PC-9 (cell line): ENCODE data around the gene EIF4A3. TPM values are rescaled to one million over a fixed set of nuclear protein-coding genes. Genes with fewer than 3 reads are reported as not detected.

Experiments
- BruUV-seq: library from RNA; stranded (reverse); fragments of 400-500 nt; replicated peaks from 2 replicates; lab custom pipeline; 2021; lab: Mats Ljungman, UMichigan
- CTCF ChIA-PET: fragments of 300-600 bp; sonication (Branson Sonifier 250); formaldehyde crosslinking; loops from one replicate; lab custom pipeline; 2022; ENCODE audit warnings: antibody characterized with exemption; lab: Charles Lee
- POLR2A ChIA-PET: fragments of 300-600 bp; sonication (Branson Sonifier 250); formaldehyde crosslinking; loops from one replicate; lab custom pipeline; 2022; ENCODE audit warnings: antibody characterized with exemption; ENCODE audit not compliant: unreplicated experiment; lab: Charles Lee
- DNase-seq, 2 experiments: peaks; one replicate each; pipeline versions ENCODE4 v3.0.0 to v3.0.0-alpha.2; 2015 to 2022; ENCODE audit warnings: mixed read lengths in 1 of 2
- H2AFZ ChIP-seq: fragments of 200-600 bp; sonication (generic); 2 replicates; pipeline ENCODE4 v1.8.1; 2017; ENCODE audit warnings: antibody characterized with exemption
- H3F3A ChIP-seq: fragments of 200-600 bp; sonication (generic); 2 replicates; pipeline ENCODE4 v1.8.1; 2017; ENCODE audit warnings: antibody characterized with exemption, mild to moderate bottlenecking, low read depth; ENCODE audit not compliant: insufficient read depth
- H3K27ac ChIP-seq: fragments of 200-600 bp; sonication (generic); 2 replicates; pipeline ENCODE4 v1.6.1; 2016; ENCODE audit warnings: mixed run types
- H3K27me3 ChIP-seq: fragments of 200-600 bp; sonication (generic); 2 replicates; pipeline ENCODE4 v1.6.1; 2016; ENCODE audit warnings: low read depth, mixed run types; ENCODE audit not compliant: insufficient read depth
- H3K36me3 ChIP-seq: fragments of 200-600 bp; sonication (generic); 2 replicates; pipeline ENCODE4 v1.6.1; 2016; ENCODE audit warnings: low read depth, mixed run types
- H3K4me1 ChIP-seq: fragments of 200-600 bp; sonication (generic); replicated peaks from 2 replicates; pipeline ENCODE4 v1.6.1; 2016; ENCODE audit warnings: mixed run types; ENCODE audit not compliant: insufficient read depth
- H3K4me2 ChIP-seq: fragments of 200-600 bp; sonication (generic); 2 replicates; pipeline ENCODE4 v1.6.1; 2017; ENCODE audit warnings: mixed run types
- H3K4me3 ChIP-seq: fragments of 200-600 bp; sonication (generic); 2 replicates; pipeline ENCODE4 v1.6.1; 2016; ENCODE audit warnings: mixed run types
- H3K79me2 ChIP-seq: fragments of 200-600 bp; sonication (generic); 2 replicates; pipeline ENCODE4 v1.6.1; 2017; ENCODE audit warnings: low read depth, mixed run types
- H3K9me2 ChIP-seq: fragments of 200-600 bp; sonication (generic); 2 replicates; pipeline ENCODE4 v1.8.1; 2017; ENCODE audit warnings: mild to moderate bottlenecking; ENCODE audit not compliant: insufficient read depth
- H3K9me3 ChIP-seq: fragments of 200-600 bp; sonication (generic); 2 replicates; pipeline ENCODE4 v1.8.1; 2016; ENCODE audit warnings: low read depth; ENCODE audit not compliant: insufficient read depth
- H4K20me1 ChIP-seq: fragments of 200-600 bp; sonication (generic); 2 replicates; pipeline ENCODE4 v1.8.1; 2017; ENCODE audit not compliant: insufficient read depth
- CTCF ChIP-seq: fragments of 200-600 bp; sonication (generic); conservative IDR thresholded peaks from 2 replicates; pipeline ENCODE4 v1.6.1; 2017; ENCODE audit warnings: mixed run types, antibody characterized with exemption, mild to moderate bottlenecking, moderate library complexity
- EZH2 ChIP-seq: fragments of 200-600 bp; sonication (generic); IDR thresholded peaks from 2 replicates; pipeline ENCODE4 v1.8.0; 2017; ENCODE audit warnings: antibody characterized with exemption, low read depth
- intact Hi-C: fragments of 100-400 bp; cut with micrococcal nuclease; formaldehyde crosslinking; loops from one replicate; pipeline ENCODE4 v1.10.0; 2022; ENCODE audit not compliant: unreplicated experiment
- total RNA-seq: library from RNA; stranded (reverse); gene quantifications from 2 replicates; pipeline ENCODE4 v1.2.3, GENCODE V29; 2021

The EIF4A3 gene
- total RNA-seq, 1 experiment from 2014 or later: 114 TPM

DNA sequence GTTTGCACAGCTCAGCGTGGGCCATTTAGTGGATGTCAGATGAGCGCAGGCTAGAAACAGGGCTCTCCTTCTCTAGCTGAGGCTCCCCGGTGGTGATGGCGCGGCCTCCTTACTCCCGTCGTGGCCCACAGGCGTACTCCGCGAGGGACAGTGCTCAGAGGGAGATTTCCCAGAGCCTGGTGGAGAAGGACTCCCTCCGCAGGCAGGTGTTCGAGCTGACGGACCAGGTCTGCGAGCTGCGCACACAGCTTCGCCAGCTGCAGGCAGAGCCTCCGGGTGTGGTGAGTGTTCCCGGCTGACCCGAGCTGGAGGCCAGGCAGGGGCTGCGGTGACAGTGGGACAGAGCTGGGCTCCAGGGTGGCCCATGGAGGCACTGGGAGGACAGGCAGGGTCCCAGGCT lies 44.3 kb upstream of the EIF4A3 start:
- H3K36me3 ChIP-seq: no peaks in the 10 kb centered on the region
- no peaks in the 10 kb centered on the region for H3K4me1 ChIP-seq
- TF ChIP-seq EZH2 (no peak), CTCF (no peak)
- POLR2A ChIA-PET: no interaction called here
- no peak overlapping the region for H3K4me3 ChIP-seq
- H3K4me2 ChIP-seq: no peak overlapping the region
- H3K79me2 ChIP-seq: no peaks in the 10 kb centered on the region
- DNase-seq: no peak
- intact Hi-C loops: no loop called here
- no peak overlapping the region for H2AFZ ChIP-seq
- no peaks in the 10 kb centered on the region for H3F3A ChIP-seq
- CTCF ChIA-PET: no interaction called here
- no peak overlapping the region for H3K27ac ChIP-seq
- H3K27me3 ChIP-seq: no peaks in the 10 kb centered on the region
- no peaks in the 10 kb centered on the region for H3K9me2 ChIP-seq
- H3K9me3 ChIP-seq: no peaks in the 10 kb centered on the region
- H4K20me1 ChIP-seq: no peaks in the 10 kb centered on the region
- BruUV-seq: no TSS peak

DNA sequence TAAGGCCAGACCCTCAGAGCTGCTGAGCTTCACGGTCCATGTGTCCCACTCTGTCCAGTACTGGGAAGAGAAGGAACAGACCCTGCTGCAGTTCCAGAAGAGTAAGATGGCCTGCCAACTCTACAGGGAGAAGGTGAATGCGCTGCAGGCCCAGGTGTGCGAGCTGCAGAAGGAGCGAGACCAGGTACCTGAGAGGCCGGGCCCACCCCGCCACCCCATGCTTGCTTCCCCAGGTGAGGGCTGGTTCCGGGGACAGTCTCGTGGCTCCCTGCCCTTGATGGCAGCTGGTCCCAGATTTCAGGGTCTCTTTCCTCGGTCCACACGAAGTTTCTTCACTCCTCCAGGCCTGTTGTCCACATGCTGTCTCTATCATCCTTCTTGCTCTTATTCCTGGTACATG lies 43.8 kb upstream of the EIF4A3 start:
- Histone ChIP-seq H2AFZ (no peak overlapping the region), H3K9me2 (no peaks in the 10 kb centered on the region), H3K4me3 (no peak overlapping the region), H3K27ac (no peak overlapping the region), H3K27me3 (no peaks in the 10 kb centered on the region), H3K36me3 (no peaks in the 10 kb centered on the region), H3K79me2 (no peaks in the 10 kb centered on the region), H3K4me1 (no peaks in the 10 kb centered on the region), H3K4me2 (no peak overlapping the region), H3K9me3 (no peaks in the 10 kb centered on the region), H3F3A (no peaks in the 10 kb centered on the region), H4K20me1 (no peaks in the 10 kb centered on the region)
- BruUV-seq: no TSS peak
- ChIA-PET CTCF (no interaction called here), POLR2A (no interaction called here)
- no peak for TF ChIP-seq EZH2
- no peak for TF ChIP-seq CTCF
- intact Hi-C loops: no loop called here
- DNase-seq: no peak

DNA sequence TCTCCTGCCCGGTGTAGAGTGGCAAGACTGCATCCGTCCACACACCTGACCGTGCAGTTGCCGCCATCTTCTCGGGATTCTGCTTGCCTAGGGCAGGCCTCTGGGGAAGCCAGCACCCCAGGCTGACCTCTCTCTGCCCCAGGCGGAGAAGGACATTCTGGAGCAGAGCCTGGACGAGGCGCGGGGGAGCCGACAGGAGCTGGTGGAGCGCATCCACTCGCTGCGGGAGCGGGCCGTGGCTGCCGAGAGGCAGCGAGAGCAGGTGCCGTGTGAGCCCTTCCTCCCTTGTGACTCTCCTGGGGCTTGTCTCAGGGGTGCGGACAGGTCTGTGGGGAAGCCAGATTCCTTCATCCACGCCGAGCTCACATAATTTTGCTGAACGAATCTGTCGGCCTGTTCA lies 42.7 kb upstream of the EIF4A3 start:
- CTCF ChIA-PET: no interaction called here
- no peak for DNase-seq
- H2AFZ ChIP-seq: no peak overlapping the region

More for the DNA sequence above, 42.7 kb upstream of the EIF4A3 start:
- H3K4me2 ChIP-seq: no peak overlapping the region
- H3K79me2 ChIP-seq: no peaks in the 10 kb centered on the region
- TF ChIP-seq EZH2 (no peak), CTCF (no peak)
- H3K27me3 ChIP-seq: no peaks in the 10 kb centered on the region
- no TSS peak for BruUV-seq
- no peak overlapping the region for H3K27ac ChIP-seq
- POLR2A ChIA-PET: no interaction called here
- intact Hi-C loops: no loop called here
- H3K9me2 ChIP-seq: no peaks in the 10 kb centered on the region
- H4K20me1 ChIP-seq: no peaks in the 10 kb centered on the region
- H3K9me3 ChIP-seq: no peaks in the 10 kb centered on the region
- no peaks in the 10 kb centered on the region for H3K4me1 ChIP-seq
- no peak overlapping the region for H3K4me3 ChIP-seq
- H3K36me3 ChIP-seq: no peaks in the 10 kb centered on the region
- no peaks in the 10 kb centered on the region for H3F3A ChIP-seq
